ENCODE results near the gene NCAPG2. TPM values are rescaled to one million over a fixed set of nuclear protein-coding genes. Genes with fewer than 3 reads are reported as not detected.
A peak's percentile ranks its signal among the peaks of the same experiment; 100 is the strongest.
"Not testable (repeated sequence)": the region's sequence is repeated elsewhere in the genome, so short reads cannot be mapped to it uniquely, and the experiment has no call there.

NCAPG2 gene
- total and polyA plus RNA-seq, 4 donors: 2.9 to 9.2 (median 5.4) TPM

- 17 to 18% methylated on average over 18 to 23 of the region's 23 CpGs for WGBS, 2 donors
- ATAC-seq (ENCODE audit: low FRiP score); H3K27ac ChIP-seq (ENCODE audit: low read depth in 1 of 2, low read length in 2 of 2); H3K4me1 ChIP-seq (ENCODE audit: control insufficient read depth in 1 of 2, insufficient read depth in 2 of 2, low read length in 2 of 2); DNase-seq; H3K27me3 ChIP-seq (ENCODE audit: control insufficient read depth in 1 of 2, insufficient read depth in 2 of 2, low read length in 1 of 2); H3K36me3 ChIP-seq (ENCODE audit: control insufficient read depth in 1 of 2, insufficient read depth in 2 of 2, low read length in 1 of 2); H3K9me3 ChIP-seq (ENCODE audit: control insufficient read depth, low read length): not testable (repeated sequence)
- intact Hi-C loops (cut with DNase I): loop anchor here in 1 of 2 donors (1.0 kb wide), 1 partner anchor 125 kb away; the partner anchor contains the start of gene ESYT2
- H3K4me3 ChIP-seq (ENCODE audit: low read length in 2 of 2): peak overlapping the region; percentile 13 to 60
These were observed 703 bp downstream of the NCAPG2 start for GRCh38 chr7:158703679-158704523.

GRCh38 chr7:158702944-158703343 lies 1.7 kb downstream of the NCAPG2 start:
- H3K27ac ChIP-seq (ENCODE audit: low read depth in 1 of 2, low read length in 2 of 2): no peak overlapping the region
- 41 to 48% methylated on average over 3 of the region's 3 CpGs for WGBS, 2 donors
- ATAC-seq (ENCODE audit: low FRiP score) (no peak), DNase-seq (no peak)
- intact Hi-C loops (cut with DNase I): no loop called here
- no peaks in the 10 kb centered on the region for H3K36me3 ChIP-seq (ENCODE audit: control insufficient read depth in 1 of 2, insufficient read depth in 2 of 2, low read length in 1 of 2)
- H3K27me3 ChIP-seq (ENCODE audit: control insufficient read depth in 1 of 2, insufficient read depth in 2 of 2, low read length in 1 of 2): no peaks in the 10 kb centered on the region
- H3K4me3 ChIP-seq (ENCODE audit: low read length in 2 of 2): no peak overlapping the region
- no peaks in the 10 kb centered on the region for H3K9me3 ChIP-seq (ENCODE audit: control insufficient read depth, low read length)
- H3K4me1 ChIP-seq (ENCODE audit: control insufficient read depth in 1 of 2, insufficient read depth in 2 of 2, low read length in 2 of 2): no peaks in the 10 kb centered on the region

GRCh38 chr7:158702196-158702595 lies 2.4 kb downstream of the NCAPG2 start:
- Histone ChIP-seq H3K9me3 (ENCODE audit: control insufficient read depth, low read length) (no peaks in the 10 kb centered on the region), H3K36me3 (ENCODE audit: control insufficient read depth in 1 of 2, insufficient read depth in 2 of 2, low read length in 1 of 2) (no peaks in the 10 kb centered on the region), H3K27ac (ENCODE audit: low read depth in 1 of 2, low read length in 2 of 2) (no peak overlapping the region), H3K4me1 (ENCODE audit: control insufficient read depth in 1 of 2, insufficient read depth in 2 of 2, low read length in 2 of 2) (no peaks in the 10 kb centered on the region), H3K27me3 (ENCODE audit: control insufficient read depth in 1 of 2, insufficient read depth in 2 of 2, low read length in 1 of 2) (no peaks in the 10 kb centered on the region), H3K4me3 (ENCODE audit: low read length in 2 of 2) (no peak overlapping the region)
- no peak for ATAC-seq (ENCODE audit: low FRiP score)
- DNase-seq: no peak
- WGBS, 2 donors: 41 to 43% methylated on average over 4 of the region's 4 CpGs
- intact Hi-C loops (cut with DNase I): no loop called here

- H3K27me3 ChIP-seq (ENCODE audit: control insufficient read depth in 1 of 2, insufficient read depth in 2 of 2, low read length in 1 of 2): no peaks in the 10 kb centered on the region
- 92 to 93% methylated on average over 5 of the region's 5 CpGs for WGBS, 2 donors
- no peak overlapping the region for H3K27ac ChIP-seq (ENCODE audit: low read depth in 1 of 2, low read length in 2 of 2)
- no peak overlapping the region for H3K4me3 ChIP-seq (ENCODE audit: low read length in 2 of 2)
- H3K9me3 ChIP-seq (ENCODE audit: control insufficient read depth, low read length): no peaks in the 10 kb centered on the region
- ATAC-seq (ENCODE audit: low FRiP score) (no peak), DNase-seq (no peak)
- intact Hi-C loops (cut with DNase I): no loop called here
- peaks cover 0 to 3% of the 10 kb centered on the region in 2 donors for H3K4me1 ChIP-seq (ENCODE audit: control insufficient read depth in 1 of 2, insufficient read depth in 2 of 2, low read length in 2 of 2)
- H3K36me3 ChIP-seq (ENCODE audit: control insufficient read depth in 1 of 2, insufficient read depth in 2 of 2, low read length in 1 of 2): no peaks in the 10 kb centered on the region
These were observed 4.6 kb downstream of the NCAPG2 start for GRCh38 chr7:158700008-158700407.

GRCh38 chr7:158699341-158699740 lies 5.3 kb downstream of the NCAPG2 start:
- intact Hi-C loops (cut with DNase I): no loop called here
- H3K27me3 ChIP-seq (ENCODE audit: control insufficient read depth in 1 of 2, insufficient read depth in 2 of 2, low read length in 1 of 2): no peaks in the 10 kb centered on the region
- DNase-seq (no peak), ATAC-seq (ENCODE audit: low FRiP score) (no peak)
- no peaks in the 10 kb centered on the region for H3K36me3 ChIP-seq (ENCODE audit: control insufficient read depth in 1 of 2, insufficient read depth in 2 of 2, low read length in 1 of 2)
- H3K4me3 ChIP-seq (ENCODE audit: low read length in 2 of 2): no peak overlapping the region
- H3K9me3 ChIP-seq (ENCODE audit: control insufficient read depth, low read length): no peaks in the 10 kb centered on the region
- WGBS, 2 donors: 0 to 2% methylated on average over 1 of the region's 1 CpG
- H3K27ac ChIP-seq (ENCODE audit: low read depth in 1 of 2, low read length in 2 of 2): no peak overlapping the region
- H3K4me1 ChIP-seq (ENCODE audit: control insufficient read depth in 1 of 2, insufficient read depth in 2 of 2, low read length in 2 of 2): peaks cover 0 to 3% of the 10 kb centered on the region in 2 donors

GRCh38 chr7:158698657-158699195 lies 5.9 kb downstream of the NCAPG2 start:
- Histone ChIP-seq H3K4me3 (ENCODE audit: low read length in 2 of 2) (no peak overlapping the region), H3K4me1 (ENCODE audit: control insufficient read depth in 1 of 2, insufficient read depth in 2 of 2, low read length in 2 of 2) (peaks cover 0 to 3% of the 10 kb centered on the region in 2 donors), H3K27me3 (ENCODE audit: control insufficient read depth in 1 of 2, insufficient read depth in 2 of 2, low read length in 1 of 2) (no peaks in the 10 kb centered on the region), H3K9me3 (ENCODE audit: control insufficient read depth, low read length) (no peaks in the 10 kb centered on the region), H3K36me3 (ENCODE audit: control insufficient read depth in 1 of 2, insufficient read depth in 2 of 2, low read length in 1 of 2) (no peaks in the 10 kb centered on the region), H3K27ac (ENCODE audit: low read depth in 1 of 2, low read length in 2 of 2) (no peak overlapping the region)
- WGBS, 2 donors: 87 to 95% methylated on average over 3 of the region's 3 CpGs
- ATAC-seq (ENCODE audit: low FRiP score): no peak
- intact Hi-C loops (cut with DNase I): no loop called here
- no peak for DNase-seq

GRCh38 chr7:158697597-158697996 lies 7.0 kb downstream of the NCAPG2 start:
- H3K27ac ChIP-seq (ENCODE audit: low read depth in 1 of 2, low read length in 2 of 2); intact Hi-C loops (cut with DNase I); H3K4me3 ChIP-seq (ENCODE audit: low read length in 2 of 2); H3K27me3 ChIP-seq (ENCODE audit: control insufficient read depth in 1 of 2, insufficient read depth in 2 of 2, low read length in 1 of 2); H3K36me3 ChIP-seq (ENCODE audit: control insufficient read depth in 1 of 2, insufficient read depth in 2 of 2, low read length in 1 of 2); ATAC-seq (ENCODE audit: low FRiP score); H3K9me3 ChIP-seq (ENCODE audit: control insufficient read depth, low read length); H3K4me1 ChIP-seq (ENCODE audit: control insufficient read depth in 1 of 2, insufficient read depth in 2 of 2, low read length in 2 of 2); DNase-seq: not testable (repeated sequence)
- WGBS, 2 donors: 97 to 98% methylated on average over 2 of the region's 2 CpGs

- ATAC-seq (ENCODE audit: low FRiP score) (peak; percentile 91), DNase-seq (peak in 1 of 2 donors; percentile 69)
- intact Hi-C loops (cut with DNase I): loop anchor here in 1 of 2 donors (2.0 kb wide), 1 partner anchor 281 kb away; no protein-coding TSS in a partner anchor
- peaks cover 0 to 3% of the 10 kb centered on the region in 2 donors for H3K4me1 ChIP-seq (ENCODE audit: control insufficient read depth in 1 of 2, insufficient read depth in 2 of 2, low read length in 2 of 2)
- H3K27ac ChIP-seq (ENCODE audit: low read depth in 1 of 2, low read length in 2 of 2): no peak overlapping the region
- no peaks in the 10 kb centered on the region for H3K27me3 ChIP-seq (ENCODE audit: control insufficient read depth in 1 of 2, insufficient read depth in 2 of 2, low read length in 1 of 2)
- H3K36me3 ChIP-seq (ENCODE audit: control insufficient read depth in 1 of 2, insufficient read depth in 2 of 2, low read length in 1 of 2): no peaks in the 10 kb centered on the region
- no peaks in the 10 kb centered on the region for H3K9me3 ChIP-seq (ENCODE audit: control insufficient read depth, low read length)
- H3K4me3 ChIP-seq (ENCODE audit: low read length in 2 of 2): no peak overlapping the region
- 44 to 47% methylated on average over 10 of the region's 10 CpGs for WGBS, 2 donors
These were observed 8.7 kb downstream of the NCAPG2 start for GRCh38 chr7:158695726-158696452.

Measured in aorta (tissue), 5 donors.